GM18517 (cell line): Measurements from ENCODE around the gene EVC2.

Experiments used
- ATAC-seq: cut with Tn5 transposase; IDR thresholded peaks from one replicate; pipeline ENCODE4 v1.9.1; 2021; ENCODE audit warnings: mild to moderate bottlenecking, moderate library complexity; ENCODE audit not compliant: unreplicated experiment

EVC2 gene

DNA sequence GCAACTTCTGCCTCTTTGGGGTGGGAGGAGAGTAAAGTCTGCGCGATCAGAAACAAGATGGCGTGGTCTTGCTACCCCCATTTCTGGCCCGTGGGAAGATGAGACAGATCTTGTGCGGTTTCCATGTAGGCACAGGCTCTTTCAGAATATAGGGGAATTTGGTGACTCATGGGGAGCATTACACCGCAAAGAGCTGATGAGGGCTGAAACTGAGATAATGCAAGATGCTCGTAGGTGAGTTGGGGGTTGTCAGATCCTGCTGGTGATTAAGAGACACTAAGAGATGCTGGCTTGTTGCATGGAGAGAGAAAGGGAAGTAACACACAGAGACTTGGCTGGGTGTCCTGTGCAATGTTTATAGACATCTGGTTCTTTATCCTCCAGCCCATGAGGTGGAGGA, 4.2 kb upstream of the EVC2 start:
- ATAC-seq: no peak

DNA sequence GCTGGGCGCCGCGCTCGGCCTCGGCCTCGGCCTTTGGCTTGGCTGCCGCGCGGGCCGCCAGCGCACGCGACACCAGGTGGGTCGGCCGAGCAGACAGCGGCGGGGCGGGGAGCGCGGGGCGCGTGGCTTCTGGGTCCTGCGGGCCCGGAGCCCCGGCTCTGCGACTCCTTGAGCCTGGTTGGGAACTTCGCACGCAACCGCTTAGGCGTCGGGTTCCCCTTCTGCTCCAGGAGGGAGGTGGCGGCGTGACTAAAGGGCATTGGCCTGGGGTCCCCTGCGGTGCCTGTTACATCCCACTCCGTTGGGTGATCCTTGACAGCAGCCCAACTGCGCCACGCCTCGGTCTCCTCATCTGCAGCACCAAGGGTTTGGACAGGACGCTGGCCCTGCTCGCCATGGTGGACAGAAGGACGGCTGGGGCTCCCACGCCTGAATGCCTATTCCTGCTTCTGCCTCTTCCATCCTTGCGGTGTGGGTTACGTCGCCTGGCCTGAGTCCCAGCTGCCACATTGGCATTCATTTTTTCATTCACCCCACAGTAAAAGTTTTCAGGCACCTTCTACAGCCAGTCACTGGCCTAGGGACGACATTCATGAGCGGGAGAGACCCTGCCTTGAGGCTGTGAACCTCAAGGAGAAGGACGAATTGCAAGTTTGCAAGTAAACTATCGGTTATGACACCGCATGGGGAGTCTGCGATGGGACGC, 3.3 kb upstream of the EVC2 start:
- ATAC-seq: no peak

DNA sequence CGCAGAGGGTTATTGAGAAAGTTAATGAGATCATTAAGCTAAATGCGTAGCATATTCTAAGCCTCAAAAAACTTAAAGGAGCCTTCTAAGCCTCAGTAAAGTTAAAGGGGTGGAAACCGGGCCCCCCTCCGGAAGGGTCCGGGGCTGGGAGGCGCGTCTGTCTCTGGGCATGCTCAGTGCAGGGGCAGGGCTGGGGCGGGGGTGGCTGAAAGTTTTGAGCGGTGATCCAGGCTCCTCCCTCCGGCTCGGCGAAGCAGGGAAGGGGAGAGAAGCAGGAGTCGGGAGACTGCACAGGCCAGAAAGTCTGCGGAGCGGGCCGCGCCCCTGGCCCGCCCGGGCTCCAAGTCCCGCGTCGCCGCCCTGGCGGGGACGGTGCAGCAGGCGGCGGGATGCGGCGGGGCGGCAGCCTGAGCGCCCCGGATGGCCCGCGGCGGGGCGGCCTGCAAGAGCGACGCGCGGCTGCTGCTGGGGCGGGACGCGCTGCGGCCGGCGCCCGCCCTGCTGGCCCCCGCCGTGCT, 2.7 kb upstream of the EVC2 start, which contains the start of gene EVC:
EVC (plus strand) TSS at position 241 of the 518 bp plus-strand sequence; CDS start at position 421, 180 bp downstream.
- no peak for ATAC-seq

DNA sequence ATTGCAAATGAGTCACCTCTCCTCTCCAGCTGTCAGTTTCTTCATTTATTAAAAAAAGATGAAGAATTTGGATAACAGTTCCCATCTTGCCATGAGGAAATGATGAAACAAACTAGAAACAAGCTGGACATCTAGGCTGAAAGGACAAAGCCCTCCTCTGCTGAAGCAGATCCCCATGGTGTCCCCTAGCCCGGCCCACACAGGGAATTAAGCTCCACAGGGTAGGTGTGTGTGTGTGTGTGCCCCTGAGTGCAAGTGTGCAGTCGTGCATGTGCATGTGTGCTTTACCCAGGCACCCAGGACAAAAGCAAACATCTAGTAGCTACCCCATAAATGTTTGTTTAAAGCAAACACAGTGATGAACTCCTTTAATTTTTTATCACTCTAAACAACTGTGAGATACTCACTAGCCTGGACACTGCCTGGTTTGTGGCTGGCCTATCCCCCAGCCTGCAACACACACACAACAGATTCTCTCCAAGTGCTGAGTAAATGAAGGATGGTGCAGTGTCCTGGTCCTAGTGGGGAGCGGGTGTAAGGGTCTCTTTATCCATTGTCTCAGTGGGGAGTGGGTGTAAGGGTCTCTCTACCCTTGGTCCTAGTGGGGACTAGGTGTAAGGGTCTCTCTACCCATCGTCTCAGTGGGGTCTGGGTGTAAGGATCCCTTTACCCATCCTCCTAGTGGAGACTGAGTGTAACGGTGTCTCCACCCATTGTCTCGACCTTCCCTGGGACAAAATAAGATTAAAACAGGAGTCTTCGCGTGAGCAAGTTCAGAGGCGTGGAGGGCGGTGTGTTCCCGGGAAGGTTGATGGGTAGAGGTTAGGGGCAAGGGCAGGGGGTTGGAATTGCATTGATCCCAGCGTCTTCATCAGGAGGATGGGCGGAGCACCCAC, 2.0 kb upstream of the EVC2 start:
- ATAC-seq: no peak

DNA sequence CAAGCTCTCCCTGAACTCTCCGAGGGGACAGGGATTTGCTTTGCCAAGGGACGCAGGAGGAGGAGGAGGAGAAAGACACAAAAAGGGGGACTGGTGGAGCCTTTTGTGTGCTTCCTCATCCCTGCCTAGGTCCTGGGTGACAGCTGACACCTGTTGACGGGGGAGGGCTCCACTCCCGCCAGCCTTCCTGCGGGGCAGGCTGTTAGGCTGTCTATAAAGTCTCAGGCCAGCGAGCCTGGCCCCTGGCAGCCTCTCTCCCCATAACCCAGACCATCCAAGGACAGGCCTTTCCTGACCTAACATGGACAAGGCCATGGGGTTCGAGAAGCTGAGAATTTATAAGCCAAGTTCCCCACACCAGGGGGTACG, 832 bp upstream of the EVC2 start:
- ATAC-seq: no peak

DNA sequence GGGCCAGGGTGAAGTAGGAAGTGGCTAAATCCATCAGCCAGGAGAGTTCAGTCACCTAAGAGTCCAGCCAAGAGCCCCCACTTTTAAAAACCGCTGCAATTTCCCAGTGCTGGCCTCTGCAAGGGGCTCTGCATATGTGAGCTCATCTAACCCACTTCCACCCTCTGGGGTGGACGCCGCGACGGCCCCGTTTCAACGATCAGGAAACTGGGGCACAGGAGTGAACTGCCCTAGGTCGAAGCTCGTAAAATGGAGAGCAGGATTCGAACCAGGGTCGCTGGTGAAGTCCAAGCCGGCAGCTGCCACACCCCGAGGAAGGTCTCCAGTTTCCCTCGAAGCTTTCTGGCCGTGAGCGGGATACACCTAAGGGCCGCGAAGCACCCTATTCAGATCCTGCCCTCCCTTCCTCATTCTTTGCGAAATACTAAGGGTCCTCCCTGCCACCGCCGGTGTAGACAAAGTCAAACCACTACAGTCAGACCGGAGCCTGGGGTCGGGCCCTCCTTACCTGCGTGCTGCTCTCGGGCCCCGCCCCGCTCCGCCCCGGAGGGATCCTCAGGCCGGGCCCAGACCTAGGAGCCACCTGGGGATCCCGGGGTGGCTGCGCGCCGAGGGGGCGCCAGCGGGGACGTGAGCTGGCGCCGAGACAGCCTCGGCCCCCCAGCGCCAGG, 446 bp downstream of the EVC2 start:
- no peak for ATAC-seq

DNA sequence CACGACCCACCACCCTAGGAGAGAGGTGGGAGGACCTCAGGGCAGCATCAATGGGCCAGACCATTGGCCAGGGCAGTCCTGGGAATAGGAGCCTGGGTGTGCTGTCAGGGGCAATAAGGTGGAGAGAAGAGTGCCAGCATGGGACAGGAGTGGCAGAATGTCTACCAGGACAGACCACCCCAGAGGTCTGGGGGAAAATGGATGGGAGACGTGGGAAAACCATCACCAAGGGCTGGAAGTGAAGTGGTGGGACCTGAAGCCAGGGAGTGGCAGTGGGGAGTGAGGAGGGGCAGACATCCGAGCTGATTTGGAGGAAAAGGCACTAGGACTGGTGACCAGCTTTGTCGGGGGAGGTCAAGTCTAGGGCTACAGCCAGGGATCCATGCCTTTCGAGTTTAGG, 993 bp downstream of the EVC2 start:
- ATAC-seq: no peak

DNA sequence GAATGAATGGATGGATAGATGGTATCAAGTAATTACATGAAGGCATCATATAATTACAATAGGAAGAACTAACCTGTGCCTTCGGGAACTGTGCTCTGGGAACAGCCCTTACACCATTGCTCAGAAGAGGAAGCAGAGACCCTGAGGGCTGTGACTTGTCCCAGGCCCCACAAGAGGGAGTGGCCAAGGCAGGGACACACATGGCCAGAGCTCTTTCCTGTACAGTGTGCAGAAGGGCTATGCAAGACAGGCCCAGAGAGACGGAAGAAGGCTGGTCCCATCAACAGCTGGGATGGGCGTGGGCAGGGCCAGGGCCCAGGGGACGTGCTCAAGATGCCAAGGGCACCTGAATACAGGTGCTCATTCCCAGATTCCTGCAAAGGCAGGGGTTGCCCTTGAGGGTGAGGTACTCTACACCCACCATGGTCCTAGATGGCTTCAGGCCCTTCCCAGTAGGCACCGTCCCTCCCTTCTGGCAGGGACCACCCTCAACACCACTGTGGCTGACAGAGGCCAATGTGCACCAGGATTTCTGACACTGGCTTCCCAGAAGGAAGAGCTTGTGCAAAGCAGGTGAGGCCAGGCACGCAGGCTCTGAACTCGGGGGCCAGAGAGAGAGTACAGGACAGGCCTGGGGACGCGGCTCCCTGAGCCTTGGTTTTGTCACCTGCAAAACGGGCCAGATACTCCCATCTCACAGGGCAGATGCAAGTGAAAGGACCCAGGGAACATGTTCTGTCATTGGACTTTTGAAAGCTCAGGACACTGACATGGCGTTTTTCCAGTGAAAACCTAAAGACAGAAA, 1.7 kb downstream of the EVC2 start:
- no peak for ATAC-seq

DNA sequence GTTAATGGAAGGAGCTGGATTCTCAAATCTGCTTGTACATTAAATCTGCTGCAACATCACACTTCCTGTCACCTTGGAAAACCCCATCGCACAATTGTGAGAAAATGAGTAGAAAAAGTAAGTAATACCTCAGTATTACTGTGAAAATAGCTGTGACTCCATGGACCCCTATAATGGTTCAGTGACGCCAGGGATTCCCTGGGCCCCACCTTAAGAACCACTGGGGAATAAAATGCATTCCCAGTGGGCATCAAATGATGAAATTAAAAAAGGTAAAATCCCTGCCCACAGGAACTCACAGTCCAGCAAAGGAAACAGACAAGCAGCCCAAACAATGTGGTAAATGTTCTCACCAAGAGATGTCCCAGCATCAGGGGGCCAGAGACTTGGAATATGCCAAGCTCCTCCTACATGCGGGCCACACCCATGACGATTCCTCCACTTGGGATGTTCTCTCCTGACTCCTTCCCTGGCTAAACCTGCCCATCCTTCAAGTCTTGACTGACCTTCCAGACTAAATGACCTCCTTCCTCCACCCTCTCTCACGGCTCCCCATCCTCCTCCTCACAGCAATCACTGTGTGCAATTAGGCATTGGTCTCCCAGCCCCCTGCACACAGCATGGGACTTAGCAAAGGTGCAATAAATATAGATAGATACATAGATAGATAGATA, 2.6 kb downstream of the EVC2 start:
- no peak for ATAC-seq

DNA sequence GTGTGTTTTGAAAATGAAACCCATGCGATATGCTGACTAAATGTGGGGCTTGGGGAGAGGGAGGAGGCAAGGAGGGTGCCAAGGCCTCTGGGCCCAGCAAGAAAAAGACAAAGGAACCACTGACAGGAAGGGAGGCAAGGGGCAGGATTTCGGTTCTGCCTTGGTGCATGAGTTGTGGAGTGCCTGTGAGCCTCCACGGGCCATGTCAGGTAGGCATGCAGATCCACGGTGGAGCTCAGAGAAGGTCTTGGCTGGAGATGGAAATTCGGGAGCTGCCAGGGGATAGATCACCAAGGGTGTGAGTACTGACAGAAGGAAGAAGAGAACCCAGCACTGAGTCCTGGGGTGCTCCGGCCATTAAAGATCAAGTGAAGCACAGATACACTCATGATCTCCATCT, 4.1 kb downstream of the EVC2 start:
- no peak for ATAC-seq

DNA sequence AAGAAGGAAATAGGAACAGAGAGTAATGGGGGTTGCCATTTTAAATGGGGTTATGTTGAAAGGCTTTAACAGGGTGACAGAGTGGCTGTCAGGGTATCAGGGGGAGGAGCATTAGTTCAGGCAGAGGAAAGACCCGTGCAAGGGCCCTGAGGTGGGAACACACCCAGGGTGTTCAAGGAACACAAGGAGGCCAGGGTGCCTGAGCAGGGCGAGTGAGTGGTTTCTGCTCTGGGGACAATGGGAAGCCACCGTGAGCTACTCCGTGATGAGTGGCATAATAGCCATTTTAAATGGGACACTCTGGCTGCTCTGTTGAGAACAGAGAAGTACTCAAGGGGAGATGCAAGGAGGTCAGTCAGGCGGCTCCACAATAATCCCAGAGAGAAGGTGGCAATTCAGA, 4.5 kb downstream of the EVC2 start:
- no peak for ATAC-seq

DNA sequence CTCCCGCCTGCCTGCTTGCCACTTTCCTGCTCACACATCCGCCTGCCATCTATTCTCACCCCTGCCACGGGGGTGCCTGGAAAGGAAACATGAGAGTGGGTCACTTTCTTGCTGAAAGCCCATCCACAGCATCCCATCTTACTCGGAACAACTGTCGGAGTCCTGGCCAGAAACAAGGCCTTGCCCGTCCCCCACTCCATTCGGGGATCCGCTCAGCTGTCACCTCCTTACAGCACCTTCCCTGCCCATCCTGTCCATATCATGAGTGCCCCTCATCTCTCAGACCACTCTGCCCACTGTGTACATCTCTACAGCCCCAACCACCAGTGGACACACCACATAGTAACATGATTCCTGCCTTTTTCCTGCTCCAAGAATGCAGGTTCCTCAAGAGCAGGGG, 6.4 kb downstream of the EVC2 start:
- ATAC-seq: no peak

DNA sequence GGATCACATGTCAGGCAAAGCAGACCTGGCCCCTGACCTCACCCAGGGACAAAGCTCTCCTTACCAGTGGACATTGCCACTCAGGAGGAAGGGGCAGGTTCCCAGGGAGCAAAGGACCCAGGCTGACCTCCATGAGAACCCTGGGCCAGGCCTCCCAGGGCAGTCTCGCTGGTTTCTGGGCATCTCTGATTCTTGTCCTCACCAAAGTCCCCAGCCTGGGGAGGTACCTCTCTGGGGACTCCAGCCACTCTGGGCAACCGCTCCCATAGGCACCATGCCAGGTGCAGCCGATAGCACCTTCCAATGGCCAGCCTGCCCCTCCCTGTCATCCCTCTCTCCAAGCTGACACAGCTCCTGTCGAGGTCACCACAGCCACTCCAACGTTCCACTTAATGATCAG, 7.9 kb downstream of the EVC2 start:
- ATAC-seq: no peak

DNA sequence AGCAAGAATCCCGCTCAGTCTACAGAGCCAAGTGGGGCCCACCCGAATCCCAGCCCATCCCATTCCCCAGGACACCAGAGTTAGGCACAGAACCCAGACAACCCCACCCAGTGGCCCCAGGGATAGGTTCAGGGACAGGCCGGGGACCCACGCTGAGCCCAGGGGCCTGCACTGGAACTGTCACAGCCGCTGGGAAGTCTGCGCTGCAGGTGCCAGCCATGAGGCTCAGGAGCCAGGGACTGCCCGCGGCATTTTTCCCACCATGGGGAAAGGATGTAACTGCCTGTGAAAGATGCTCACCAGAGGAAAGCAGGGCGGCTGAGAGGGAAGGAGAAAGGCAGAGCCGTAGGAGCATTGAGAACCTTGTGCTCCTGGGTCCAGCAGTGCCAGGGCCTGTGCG, 12.0 kb downstream of the EVC2 start:
- no peak for ATAC-seq

DNA sequence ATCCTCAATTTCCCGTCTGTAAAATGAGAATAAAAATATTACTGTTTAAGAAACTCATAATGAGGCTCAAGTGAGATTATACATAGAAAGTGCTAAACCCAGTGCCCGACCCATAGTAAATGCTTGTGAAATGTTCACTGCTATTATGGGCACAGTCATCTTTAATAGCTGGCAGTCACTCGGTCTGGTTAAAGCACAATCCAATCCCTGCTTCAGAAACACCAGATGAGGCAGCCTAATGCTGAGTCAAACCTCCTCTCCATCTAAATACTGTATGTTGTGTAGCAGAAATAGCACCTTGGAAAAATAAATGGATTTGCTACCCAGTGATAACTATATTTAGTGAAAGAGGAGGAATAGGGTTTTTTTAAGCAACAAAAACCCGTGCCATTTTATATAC, 14.5 kb downstream of the EVC2 start:
- no peak for ATAC-seq

DNA sequence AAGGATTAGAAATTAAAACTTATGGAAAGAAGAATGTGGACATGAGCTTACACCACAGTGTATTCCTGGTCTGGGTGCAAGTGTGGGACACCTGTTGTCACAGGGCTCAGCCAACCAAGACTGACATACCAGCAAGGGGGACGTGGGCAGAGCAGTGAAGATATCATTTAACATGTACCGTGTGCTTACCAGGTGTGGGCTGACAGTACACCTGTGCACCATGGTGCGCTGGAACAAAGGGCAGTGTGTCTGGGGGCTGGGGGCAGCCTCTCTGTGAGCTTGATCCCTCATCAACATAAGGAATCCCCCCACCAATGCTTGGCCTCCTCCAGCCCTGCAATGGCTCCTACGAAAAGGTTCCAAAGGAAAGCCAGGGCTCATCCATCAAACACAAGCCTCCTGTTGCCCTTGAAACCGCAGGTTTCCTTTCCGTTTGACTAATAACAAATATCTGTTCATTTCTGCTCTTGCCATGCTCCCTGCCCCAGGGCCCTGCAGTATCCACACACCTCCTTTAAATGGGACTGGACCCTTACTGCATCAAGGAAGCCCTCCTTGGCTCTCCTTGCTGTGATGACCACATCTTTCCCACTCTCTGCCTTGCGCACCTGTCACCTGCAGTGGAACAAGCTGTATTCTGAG, 16.7 kb downstream of the EVC2 start:
- no peak for ATAC-seq

DNA sequence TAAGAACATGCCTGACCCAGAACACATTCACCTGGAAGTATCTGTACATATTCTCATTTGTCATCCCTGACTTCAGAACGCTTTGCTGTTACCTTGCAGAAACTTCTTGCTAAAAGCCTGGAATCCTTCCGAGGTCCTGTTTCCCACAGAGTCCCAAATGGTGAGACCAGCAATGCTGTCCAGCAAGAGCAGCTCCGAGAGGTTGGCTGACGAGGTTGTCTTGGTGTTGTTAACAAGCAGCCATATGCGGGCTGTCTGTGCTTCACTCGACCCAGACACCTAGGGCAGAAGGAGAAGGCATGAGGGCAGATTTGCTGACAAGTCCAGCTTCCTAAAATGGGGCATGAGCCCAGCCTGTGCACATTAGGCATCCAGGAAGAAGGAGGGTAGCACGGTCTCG, 19.3 kb downstream of the EVC2 start:
- ATAC-seq: no peak

DNA sequence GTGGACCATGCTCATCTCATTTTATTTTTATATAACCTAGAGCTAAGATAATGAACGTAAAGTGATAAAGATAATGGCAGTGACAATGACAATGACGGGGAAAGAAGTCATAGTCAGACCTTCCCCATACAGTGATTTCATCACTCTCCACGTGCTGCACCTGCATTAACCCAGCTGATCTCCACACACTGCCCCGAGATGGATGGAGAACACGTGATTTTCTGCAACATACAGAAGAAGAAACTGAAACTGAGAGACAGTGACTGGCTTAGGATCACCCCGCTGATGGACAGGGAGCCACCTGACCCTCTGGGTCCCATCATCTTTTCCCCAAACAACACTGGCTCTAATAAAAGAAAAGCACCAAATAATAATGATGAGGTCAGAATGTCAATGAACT, 22.0 kb downstream of the EVC2 start:
- ATAC-seq: no peak

DNA sequence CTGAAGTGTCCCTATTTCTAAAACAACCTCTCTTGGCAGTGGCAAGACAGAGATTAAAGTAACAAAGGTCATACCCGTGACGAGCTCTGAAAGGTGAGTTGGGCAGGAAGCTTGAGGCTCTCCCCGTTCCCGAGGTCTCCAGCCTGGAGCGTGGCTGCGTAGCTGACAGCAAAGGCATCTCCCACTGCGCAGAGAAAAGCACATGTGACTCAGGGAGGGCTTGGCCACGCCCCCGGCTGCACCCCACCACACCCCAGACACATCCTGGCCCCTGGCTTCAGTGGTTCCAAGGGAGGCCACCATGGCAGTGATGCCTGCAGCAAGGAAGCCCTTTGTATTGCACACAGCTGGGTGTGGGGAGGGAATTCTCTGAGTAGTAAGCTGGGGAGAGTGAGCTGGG, 23.1 kb downstream of the EVC2 start:
- no peak for ATAC-seq

DNA sequence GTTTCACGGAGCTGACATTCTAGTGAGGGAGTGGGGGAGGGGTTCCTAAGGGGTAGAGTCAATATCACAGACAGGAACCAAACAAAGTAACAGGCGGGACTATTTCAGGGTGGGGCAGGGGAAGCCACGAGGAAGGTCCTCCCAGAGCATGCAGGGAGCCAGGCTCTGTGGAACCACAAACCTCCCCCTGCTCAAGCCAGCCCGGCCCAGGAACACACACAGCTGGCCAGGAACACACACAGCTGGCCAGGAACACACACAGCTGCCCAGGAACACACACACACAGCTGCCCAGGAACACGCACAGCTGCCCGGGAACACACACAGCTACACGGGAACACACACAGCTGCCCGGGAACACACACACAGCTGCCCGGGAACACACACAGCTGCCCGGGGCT, 24.8 kb downstream of the EVC2 start:
- no peak for ATAC-seq
